Sigmoid colon (tissue), 7 donors: ENCODE measurements around the gene MAPK10. TPM values are rescaled to one million over a fixed set of nuclear protein-coding genes. Genes with fewer than 3 reads are reported as not detected.
"Not testable (repeated sequence)": the region's sequence is repeated elsewhere in the genome, so short reads cannot be mapped to it uniquely, and the experiment has no call there.

Experiments used
- DNase-seq: peaks from one replicate; pipeline ENCODE4 v3.0.0-alpha.2; 2019
- H3K27ac ChIP-seq, 4 donors: fragments of 200-600 bp; sonication (generic); one replicate each; pipeline ENCODE4 v1.5.1; 2016 to 2019; ENCODE audit warnings: mild to moderate bottlenecking in 1 of 4
- H3K27me3 ChIP-seq, 3 donors: fragments of 200-600 bp; sonication (generic); one replicate each; pipeline ENCODE4 v1.5.1; 2019; ENCODE audit warnings: mild to moderate bottlenecking in 1 of 3
- H3K36me3 ChIP-seq, 4 donors: fragments of 200-600 bp; sonication (generic); one replicate each; pipeline ENCODE4 v1.5.1; 2016 to 2019
- H3K4me1 ChIP-seq, 4 donors: fragments of 200-600 bp; sonication (generic); one replicate each; pipeline ENCODE4 v1.5.1; 2017 to 2019
- H3K4me3 ChIP-seq, 4 donors: fragments of 200-600 bp; sonication (generic); one replicate each; pipeline ENCODE4 v1.5.1; 2017 to 2019; ENCODE audit warnings: mild to moderate bottlenecking in 2 of 4, moderate library complexity in 1 of 4
- H3K9me3 ChIP-seq, 4 donors: fragments of 200-600 bp in 3 of 4; sonication (generic) in 3 of 4; one replicate each; pipeline versions ENCODE4 v1.5.1 to v1.6.1; 2013 to 2019
- CTCF ChIP-seq, 4 experiments: fragments of 450-650 bp in 3 of 4; fragments of 200-600 bp in 1 of 4; IDR thresholded peaks; one replicate each; pipeline ENCODE4 v1.5.1; 2016 to 2019; ENCODE audit warnings: antibody characterized with exemption in 4 of 4, mild to moderate bottlenecking in 3 of 4, moderate library complexity in 2 of 4
- EP300 ChIP-seq, 4 donors: sonication (generic); formaldehyde crosslinking; IDR thresholded peaks; one replicate each; pipeline ENCODE4 v1.6.1; 2017; ENCODE audit warnings: antibody characterized with exemption in 4 of 4
- POLR2A ChIP-seq, 2 donors: fragments of 450-650 bp; IDR thresholded peaks; one replicate each; pipeline ENCODE4 v1.6.1; 2016; ENCODE audit warnings: antibody characterized with exemption in 2 of 2, mild to moderate bottlenecking in 2 of 2, moderate library complexity in 2 of 2
- POLR2AphosphoS5 ChIP-seq, 4 donors: sonication (generic); formaldehyde crosslinking; IDR thresholded peaks; one replicate each; pipeline ENCODE4 v1.6.1; 2017; ENCODE audit warnings: antibody characterized with exemption in 4 of 4
- WGBS, 2 donors: extraction: QIAGEN DNeasy Blood & Tissue Kit; methylation state at CpG; one replicate each; pipeline ENCODE4 v1.1.7; 2013; 5-methylcytosine and 5-hydroxymethylcytosine counted together
- intact Hi-C: fragments of 100-400 bp; cut with DNase I; formaldehyde crosslinking; loops from one replicate; pipeline ENCODE4 v1.15.1; 2023
- polyA plus RNA-seq, 3 donors: library from polyadenylated mRNA; stranded (reverse); fragments of 200-250 nt; gene quantifications; one replicate each; pipeline ENCODE4 v1.2.3, GENCODE V29; 2013
- total RNA-seq, 4 donors: library from RNA; depleted of rRNA; stranded (reverse); fragments of >200 nt; gene quantifications; one replicate each; pipeline ENCODE4 v1.1.0, GENCODE V29; 2016
- donor health status: healthy with polysubstance abuse.
- donor health status: Bipolar disorder and iron deficiency.
- donor health status: healthy.

MAPK10 gene
- total and polyA plus RNA-seq, 7 donors = 3.0 to 28.5 (median 24.3) TPM

GRCh38 chr4:86091201-86091600 is 268.7 kb downstream of the MAPK10 start:
- intact Hi-C loops = no loop called here
- no peaks in the 10 kb centered on the region for H3K36me3 ChIP-seq
- no peak for DNase-seq
- H3K4me3 ChIP-seq = no peak overlapping the region
- no peaks in the 10 kb centered on the region for H3K4me1 ChIP-seq
- H3K27ac ChIP-seq = no peak overlapping the region
- TF ChIP-seq EP300 (IDR thresholded peaks at IDR 0.05) (no peak), POLR2AphosphoS5 (IDR thresholded peaks at IDR 0.05) (no peak), POLR2A (IDR thresholded peaks at IDR 0.05) (no peak), CTCF (IDR thresholded peaks at IDR 0.05) (no peak)
- no peaks in the 10 kb centered on the region for H3K9me3 ChIP-seq
- no peaks in the 10 kb centered on the region for H3K27me3 ChIP-seq

GRCh38 chr4:86089781-86090323 is 270.0 kb downstream of the MAPK10 start:
- Histone ChIP-seq H3K4me1 (no peaks in the 10 kb centered on the region), H3K27ac (no peak overlapping the region), H3K36me3 (no peaks in the 10 kb centered on the region), H3K4me3 (no peak overlapping the region), H3K27me3 (no peaks in the 10 kb centered on the region), H3K9me3 (no peaks in the 10 kb centered on the region)
- no peak for TF ChIP-seq POLR2A (IDR thresholded peaks at IDR 0.05)
- no peak for TF ChIP-seq POLR2AphosphoS5 (IDR thresholded peaks at IDR 0.05)
- no peak for TF ChIP-seq EP300 (IDR thresholded peaks at IDR 0.05)
- no peak for TF ChIP-seq CTCF (IDR thresholded peaks at IDR 0.05)
- WGBS, 2 donors = 83 to 85% methylated on average over 2 of the region's 2 CpGs
- DNase-seq = no peak
- intact Hi-C loops = no loop called here

- no peak for TF ChIP-seq CTCF (IDR thresholded peaks at IDR 0.05)
- no peak for TF ChIP-seq POLR2AphosphoS5 (IDR thresholded peaks at IDR 0.05)
- TF ChIP-seq EP300 (IDR thresholded peaks at IDR 0.05) = no peak
- TF ChIP-seq POLR2A (IDR thresholded peaks at IDR 0.05) = no peak
- H3K27ac ChIP-seq = no peak overlapping the region
- no peak overlapping the region for H3K4me3 ChIP-seq
- DNase-seq = no peak
- 77 to 83% methylated on average over 1 of the region's 1 CpG for WGBS, 2 donors
- H3K4me1 ChIP-seq = no peaks in the 10 kb centered on the region
- H3K36me3 ChIP-seq = no peaks in the 10 kb centered on the region
- intact Hi-C loops = no loop called here
- H3K27me3 ChIP-seq = no peaks in the 10 kb centered on the region
- H3K9me3 ChIP-seq = no peaks in the 10 kb centered on the region
Measured at GRCh38 chr4:86089053-86089452, 270.8 kb downstream of the MAPK10 start.

GRCh38 chr4:86075796-86076195 is 284.1 kb downstream of the MAPK10 start:
- H3K27ac ChIP-seq, DNase-seq, H3K4me3 ChIP-seq, intact Hi-C loops, H3K36me3 ChIP-seq, H3K9me3 ChIP-seq, H3K27me3 ChIP-seq, H3K4me1 ChIP-seq: not testable (repeated sequence)
- WGBS, 2 donors = 76 to 82% methylated on average over 15 of the region's 15 CpGs

- no peak overlapping the region for H3K4me3 ChIP-seq
- TF ChIP-seq POLR2AphosphoS5 (IDR thresholded peaks at IDR 0.05) = no peak
- no peak overlapping the region for H3K27ac ChIP-seq
- no peak for DNase-seq
- intact Hi-C loops = no loop called here
- H3K36me3 ChIP-seq = no peaks in the 10 kb centered on the region
- no peaks in the 10 kb centered on the region for H3K4me1 ChIP-seq
- H3K27me3 ChIP-seq = no peaks in the 10 kb centered on the region
- 88 to 90% methylated on average over 1 of the region's 1 CpG for WGBS, 2 donors
- no peaks in the 10 kb centered on the region for H3K9me3 ChIP-seq
Measured at GRCh38 chr4:86060341-86060740, 299.5 kb downstream of the MAPK10 start.

- no peak for DNase-seq
- H3K4me1 ChIP-seq = no peaks in the 10 kb centered on the region
- no peaks in the 10 kb centered on the region for H3K36me3 ChIP-seq
- H3K9me3 ChIP-seq = no peaks in the 10 kb centered on the region
- TF ChIP-seq EP300 (IDR thresholded peaks at IDR 0.05) (no peak), POLR2A (IDR thresholded peaks at IDR 0.05) (no peak), CTCF (IDR thresholded peaks at IDR 0.05) (no peak), POLR2AphosphoS5 (IDR thresholded peaks at IDR 0.05) (no peak)
- no peak overlapping the region for H3K4me3 ChIP-seq
- no peak overlapping the region for H3K27ac ChIP-seq
- no peaks in the 10 kb centered on the region for H3K27me3 ChIP-seq
- intact Hi-C loops = no loop called here
Measured at GRCh38 chr4:86058621-86059020, 301.2 kb downstream of the MAPK10 start.
